Hindlimb muscle (tissue), 1 donor: ENCODE data around the gene EFCAB8. TPM values are rescaled to one million over a fixed set of nuclear protein-coding genes. Genes with fewer than 3 reads are reported as not detected.
"Not testable (repeated sequence)": the region's sequence is repeated elsewhere in the genome, so short reads cannot be mapped to it uniquely, and the experiment has no call there.

Experiments used
- DNase-seq: peaks from one replicate; pipeline ENCODE4 v3.0.0-alpha.2; 2013
- polyA plus RNA-seq: library from polyadenylated mRNA; unstranded; fragments of 120-200 nt; gene quantifications from one replicate; pipeline ENCODE4 v1.2.1, GENCODE V29; 2013; ENCODE audit not compliant: insufficient read length

Gene EFCAB8
- polyA plus RNA-seq, 1 donor = 0.15 TPM

GRCh38 chr20:32911355-32911754, 52.6 kb downstream of the EFCAB8 start:
- DNase-seq = no peak

GRCh38 chr20:32912688-32913087, 54.0 kb downstream of the EFCAB8 start:
- no peak for DNase-seq

DNA sequence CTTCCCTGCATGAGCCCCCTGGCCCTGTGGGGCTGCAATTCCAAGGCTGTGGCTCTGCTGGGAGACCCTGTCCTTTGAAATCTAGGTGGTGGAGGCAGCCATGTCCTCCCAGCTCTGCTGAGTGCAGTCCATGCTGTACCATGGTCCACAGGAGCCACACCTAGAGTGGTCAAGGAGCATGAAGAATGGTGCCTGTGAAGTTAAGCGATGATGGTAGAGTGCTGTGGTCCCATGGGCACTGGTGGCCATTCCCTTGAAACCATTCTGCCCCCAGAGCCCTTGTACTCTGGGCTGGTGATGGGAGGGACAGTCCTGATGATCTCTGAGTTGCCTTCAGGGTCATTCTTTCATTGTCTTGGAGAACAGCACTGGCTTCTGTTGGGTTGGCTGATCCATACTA, 55.3 kb downstream of the EFCAB8 start:
- no peak for DNase-seq

DNA sequence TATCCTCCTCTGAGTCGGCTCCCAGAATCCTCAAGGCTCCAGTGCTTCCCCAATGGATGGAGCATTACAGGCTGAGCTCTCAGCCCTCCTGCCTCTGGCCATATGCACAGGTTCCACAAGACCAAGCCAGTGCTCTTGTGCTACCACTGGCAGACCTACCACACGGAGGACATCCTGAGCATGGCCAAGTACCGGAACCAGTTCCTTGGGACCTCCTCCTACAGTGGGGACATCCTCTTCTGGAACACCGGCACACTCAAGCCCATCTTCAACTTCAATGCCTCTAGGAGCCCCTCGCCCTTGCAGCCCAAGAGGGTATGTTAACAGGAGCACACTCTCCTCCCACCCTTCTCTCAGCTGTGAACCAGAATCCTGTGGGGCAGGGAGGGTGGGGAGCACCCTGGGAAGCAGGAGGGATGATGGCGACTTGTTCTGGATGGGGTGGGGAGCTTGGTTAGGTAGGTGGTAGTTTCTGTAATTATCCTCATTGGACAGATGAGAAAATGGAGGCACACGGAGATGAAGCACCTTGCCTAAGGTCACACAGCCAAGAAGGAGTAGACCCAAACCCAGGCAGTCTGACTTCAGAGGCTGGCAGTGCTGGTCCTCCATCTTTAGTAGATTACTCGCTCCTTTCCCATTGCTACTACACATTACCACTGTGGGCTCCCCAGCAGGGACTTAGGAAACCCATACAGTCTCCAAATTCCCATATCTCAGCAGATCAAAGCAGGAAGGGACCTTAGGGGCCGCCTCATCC, 58.6 kb downstream of the EFCAB8 start:
- no peak for DNase-seq

GRCh38 chr20:32918296-32918695, 59.6 kb downstream of the EFCAB8 start:
- no peak for DNase-seq

GRCh38 chr20:32918751-32919150, 60.0 kb downstream of the EFCAB8 start:
- DNase-seq = no peak

GRCh38 chr20:32920066-32920465, 61.3 kb downstream of the EFCAB8 start:
- no peak for DNase-seq

GRCh38 chr20:32920530-32921298, 62.0 kb downstream of the EFCAB8 start:
- DNase-seq = no peak

DNA sequence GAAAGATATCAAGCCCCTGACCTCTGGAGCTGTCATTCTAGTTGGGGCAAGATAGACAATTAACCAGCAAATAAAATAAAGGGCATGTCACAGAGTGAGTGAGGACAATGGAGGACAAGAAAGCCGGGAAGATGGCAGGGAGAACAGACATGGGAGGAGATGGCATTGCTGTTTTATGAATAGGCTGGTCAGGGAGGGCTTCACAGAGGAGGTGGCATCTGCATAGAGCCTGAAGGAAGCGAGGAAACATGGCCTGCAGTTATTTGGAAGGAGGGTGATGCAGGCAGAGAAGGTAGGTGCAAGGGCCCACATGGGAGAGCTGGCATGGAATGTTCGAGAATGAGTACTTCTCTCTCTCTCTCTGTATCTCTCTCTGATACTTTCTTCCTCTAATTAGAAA, 63.7 kb downstream of the EFCAB8 start:
- no peak for DNase-seq

DNA sequence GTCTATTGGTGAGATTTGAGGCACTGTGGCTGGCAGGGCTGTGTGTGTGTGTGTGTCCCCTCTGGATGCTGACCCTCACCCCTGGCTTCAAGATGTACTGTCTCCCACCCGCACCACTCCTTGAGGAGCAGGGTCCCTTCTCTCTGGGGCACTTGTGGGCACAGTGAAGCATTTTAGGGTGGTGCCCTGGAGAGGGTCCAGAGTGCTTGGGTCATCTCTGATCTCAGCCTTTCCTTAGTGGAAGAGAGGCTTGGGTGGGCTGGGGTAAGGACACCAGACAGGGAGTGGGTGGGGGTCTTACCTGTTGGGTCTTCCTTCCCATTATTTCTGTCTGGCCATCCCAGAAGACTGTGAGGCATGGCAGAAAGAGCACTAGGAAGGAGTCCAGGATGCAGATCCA, 66.1 kb downstream of the EFCAB8 start:
- no peak for DNase-seq

- DNase-seq = no peak
Measured at GRCh38 chr20:32925481-32926196, 66.9 kb downstream of the EFCAB8 start.

- no peak for DNase-seq
Measured at GRCh38 chr20:32929162-32929561, 70.4 kb downstream of the EFCAB8 start.

- no peak for DNase-seq
Measured at GRCh38 chr20:32930181-32930580, 71.5 kb downstream of the EFCAB8 start.

- DNase-seq = no peak
Measured at GRCh38 chr20:32930701-32931100, 72.0 kb downstream of the EFCAB8 start.

DNA sequence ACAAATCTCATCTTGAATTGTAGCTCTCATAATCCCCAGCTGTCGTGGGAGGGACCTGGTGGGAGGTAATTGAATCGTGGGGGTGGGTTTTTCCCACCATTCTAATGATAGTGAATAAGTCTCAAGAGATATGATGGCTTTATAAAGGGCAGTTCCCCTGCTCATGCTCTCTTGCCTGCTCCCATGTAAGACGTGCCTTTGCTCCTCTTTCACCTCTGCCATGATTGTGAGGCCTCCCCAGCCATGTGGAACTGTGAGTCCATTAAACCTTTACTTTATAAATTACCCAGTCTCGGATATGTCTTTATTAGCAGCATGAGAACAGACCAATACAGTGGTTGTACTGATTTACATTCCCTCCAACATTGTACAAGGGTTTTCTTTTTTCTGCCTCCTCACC, 75.9 kb downstream of the EFCAB8 start:
- DNase-seq = no peak

- DNase-seq = no peak
Measured at GRCh38 chr20:32941155-32941885, 82.6 kb downstream of the EFCAB8 start.

- DNase-seq = no peak
Measured at GRCh38 chr20:32943490-32944052, 84.8 kb downstream of the EFCAB8 start.

DNA sequence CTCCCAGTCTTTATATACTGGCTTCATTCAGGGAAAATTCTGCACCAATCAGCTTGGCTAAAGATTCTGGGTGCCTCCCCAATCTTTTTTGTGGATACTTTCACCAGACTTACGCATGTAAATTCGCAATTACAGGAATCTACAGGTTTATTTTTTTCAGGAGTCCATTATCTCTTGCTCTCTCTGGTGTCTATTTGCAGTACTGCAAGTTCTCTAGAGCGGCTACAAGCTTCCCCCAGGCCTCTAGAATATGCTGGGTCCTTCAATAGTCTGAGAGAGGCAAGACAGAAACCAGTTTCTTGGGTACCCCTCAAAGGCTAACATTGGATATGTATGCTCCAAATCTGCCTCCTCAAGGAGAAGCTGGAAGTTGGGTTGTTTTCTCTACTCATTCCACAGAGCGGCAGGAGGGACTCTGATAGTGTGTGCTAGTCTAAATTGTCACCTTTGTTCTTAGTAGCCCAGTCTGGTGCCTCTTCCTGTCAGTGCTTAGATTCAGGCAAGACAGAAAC, 87.0 kb downstream of the EFCAB8 start:
- DNase-seq = no peak

- DNase-seq = no peak
Measured at GRCh38 chr20:32946629-32947028, 87.9 kb downstream of the EFCAB8 start.

- not testable (repeated sequence) for DNase-seq
Measured at GRCh38 chr20:32950539-32950938, 91.8 kb downstream of the EFCAB8 start.

DNA sequence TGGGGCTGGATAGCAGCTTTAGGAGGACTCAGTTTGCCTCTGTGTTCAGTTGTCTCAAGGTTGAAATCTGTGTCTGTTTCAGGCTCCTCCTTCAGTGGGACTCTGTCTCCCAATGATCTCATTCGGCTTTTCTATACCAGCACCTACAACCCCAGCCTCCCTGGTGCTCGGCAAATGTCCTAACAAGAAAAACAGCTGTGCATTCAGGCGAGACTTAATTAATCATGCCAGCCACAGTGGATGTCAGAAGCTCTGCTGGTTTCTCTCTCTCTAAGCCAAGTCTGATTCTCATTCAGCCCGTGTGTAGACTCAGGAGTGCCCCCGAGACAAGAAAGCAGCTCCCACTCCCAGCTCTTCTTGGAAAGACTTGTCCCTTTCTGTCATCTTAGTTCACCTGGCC, 98.7 kb downstream of the EFCAB8 start:
- no peak for DNase-seq

- no peak for DNase-seq
Measured at GRCh38 chr20:32958574-32958973, 99.9 kb downstream of the EFCAB8 start.
